Thyroid gland (tissue), 4 donors: ENCODE results near the gene SCO2. TPM values are rescaled to one million over a fixed set of nuclear protein-coding genes. Genes with fewer than 3 reads are reported as not detected.

Experiments
- DNase-seq, 2 donors: peaks; one replicate each; pipeline ENCODE4 v3.0.0-alpha.2; 2019
- H3K27ac ChIP-seq, 3 donors: fragments of 200-600 bp; sonication (generic); 1 replicate in 2 of 3; 2 replicates in 1 of 3; pipeline ENCODE4 v1.5.1; 2016 to 2019; ENCODE audit warnings: mild to moderate bottlenecking in 1 of 3, moderate library complexity in 1 of 3
- H3K27me3 ChIP-seq: fragments of 200-600 bp; sonication (generic); one replicate; pipeline ENCODE4 v1.5.1; 2019
- H3K36me3 ChIP-seq, 2 donors: fragments of 200-600 bp; sonication (generic); one replicate each; pipeline ENCODE4 v1.5.1; 2016 to 2019
- H3K4me1 ChIP-seq, 2 donors: fragments of 200-600 bp; sonication (generic); one replicate each; pipeline ENCODE4 v1.5.1; 2017 to 2019
- H3K4me3 ChIP-seq, 3 donors: fragments of 200-600 bp; sonication (generic); replicated peaks in 1 of 3; 1 replicate in 2 of 3; 2 replicates in 1 of 3; pipeline ENCODE4 v1.5.1; 2016; ENCODE audit warnings: mild to moderate bottlenecking in 1 of 3
- H3K9me3 ChIP-seq: fragments of 200-600 bp; sonication (generic); one replicate; pipeline ENCODE4 v1.5.1; 2017
- POLR2A ChIP-seq, 2 donors: fragments of 450-650 bp; IDR thresholded peaks; one replicate each; pipeline ENCODE4 v1.6.1; 2017; ENCODE audit warnings: antibody characterized with exemption in 2 of 2, mild to moderate bottlenecking in 2 of 2, moderate library complexity in 1 of 2
- WGBS, 2 donors: methylation state at CpG; one replicate each; pipeline ENCODE4 v1.1.5; 2017; 5-methylcytosine and 5-hydroxymethylcytosine counted together
- intact Hi-C: fragments of 100-400 bp; cut with DNase I; formaldehyde crosslinking; loops from one replicate; pipeline ENCODE4 v1.15.1; 2023
- total RNA-seq, 4 donors: library from RNA; depleted of rRNA; stranded (reverse); fragments of >200 nt; gene quantifications; one replicate each; pipeline ENCODE4 v1.2.3, GENCODE V29; 2016
- TF ChIP-seq, protein P1 (sequence below), 6 experiments: fragments of 200-600 bp in 3 of 6; fragments of 450-650 bp in 3 of 6; sonication (generic) in 3 of 6; IDR thresholded peaks; one replicate each; pipeline ENCODE4 v1.5.1; 2016 to 2019; ENCODE audit warnings: antibody characterized with exemption in 6 of 6, mild to moderate bottlenecking in 2 of 6, inconsistent platforms in 1 of 6, moderate library complexity in 1 of 6

Gene SCO2
- total RNA-seq, 4 donors from 2014 or later = 2.6 to 5.5 (median 2.9) TPM; not detected in 1

DNA sequence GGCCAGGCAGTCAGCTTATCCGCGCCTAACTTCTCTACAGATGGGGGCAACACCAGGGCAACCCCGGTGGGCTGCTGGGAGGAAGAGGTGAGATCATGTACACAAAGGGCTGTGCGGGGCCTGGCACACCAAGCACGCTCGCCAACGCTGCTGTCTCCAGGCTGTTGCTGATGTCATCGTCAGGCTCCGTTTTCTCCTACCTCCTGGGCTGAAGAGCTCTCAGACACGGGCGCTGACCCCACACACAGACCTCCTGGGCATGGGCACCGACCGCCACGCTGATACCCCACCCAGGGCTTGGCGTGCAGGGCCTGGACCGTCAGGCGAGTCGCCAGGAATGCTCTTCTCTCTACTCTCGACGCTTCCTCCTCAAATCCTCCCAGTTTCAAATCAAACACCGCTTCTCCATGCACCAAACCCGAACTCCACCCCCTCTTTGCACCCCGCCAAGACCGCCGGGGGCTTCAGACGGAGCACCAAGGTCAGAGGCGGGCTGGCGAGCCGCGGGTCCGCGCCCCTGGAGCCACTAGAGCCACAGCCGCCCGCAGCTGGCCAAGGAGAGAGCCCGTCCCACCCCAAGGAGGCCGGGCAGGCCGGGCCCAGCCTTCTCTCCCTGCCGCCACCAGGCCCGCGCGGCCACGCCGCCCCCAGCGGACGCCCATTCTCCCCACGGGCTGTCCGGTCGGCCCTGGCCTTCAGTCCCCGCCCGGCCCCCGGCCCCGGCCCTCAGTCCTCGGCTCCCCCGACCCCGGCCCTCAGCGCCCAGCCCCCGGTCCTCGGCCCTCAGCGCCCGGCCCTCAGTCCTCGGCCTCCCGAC lies 51.3 kb downstream of the SCO2 start:
- no peaks in the 10 kb centered on the region for H3K9me3 ChIP-seq
- no peaks in the 10 kb centered on the region for H3K27me3 ChIP-seq
- TF ChIP-seq, protein P1, sequence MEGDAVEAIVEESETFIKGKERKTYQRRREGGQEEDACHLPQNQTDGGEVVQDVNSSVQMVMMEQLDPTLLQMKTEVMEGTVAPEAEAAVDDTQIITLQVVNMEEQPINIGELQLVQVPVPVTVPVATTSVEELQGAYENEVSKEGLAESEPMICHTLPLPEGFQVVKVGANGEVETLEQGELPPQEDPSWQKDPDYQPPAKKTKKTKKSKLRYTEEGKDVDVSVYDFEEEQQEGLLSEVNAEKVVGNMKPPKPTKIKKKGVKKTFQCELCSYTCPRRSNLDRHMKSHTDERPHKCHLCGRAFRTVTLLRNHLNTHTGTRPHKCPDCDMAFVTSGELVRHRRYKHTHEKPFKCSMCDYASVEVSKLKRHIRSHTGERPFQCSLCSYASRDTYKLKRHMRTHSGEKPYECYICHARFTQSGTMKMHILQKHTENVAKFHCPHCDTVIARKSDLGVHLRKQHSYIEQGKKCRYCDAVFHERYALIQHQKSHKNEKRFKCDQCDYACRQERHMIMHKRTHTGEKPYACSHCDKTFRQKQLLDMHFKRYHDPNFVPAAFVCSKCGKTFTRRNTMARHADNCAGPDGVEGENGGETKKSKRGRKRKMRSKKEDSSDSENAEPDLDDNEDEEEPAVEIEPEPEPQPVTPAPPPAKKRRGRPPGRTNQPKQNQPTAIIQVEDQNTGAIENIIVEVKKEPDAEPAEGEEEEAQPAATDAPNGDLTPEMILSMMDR (IDR thresholded peaks at IDR 0.05) = no peak
- TF ChIP-seq POLR2A (IDR thresholded peaks at IDR 0.05) = peak in 1 of 2 donors; percentile 79
- H3K27ac ChIP-seq = peak overlapping the region; percentile 82 to 95 (median 85)
- 0 to 3% methylated on average over 20 to 44 of the region's 62 CpGs for WGBS, 2 donors
- H3K4me3 ChIP-seq = peak overlapping the region; percentile 49 to 96 (median 79)
- H3K4me1 ChIP-seq = peaks cover 48 to 58% of the 10 kb centered on the region in 2 donors
- intact Hi-C loops = no loop called here
- H3K36me3 ChIP-seq = no peaks in the 10 kb centered on the region
- peak; percentile 94 to 98 for DNase-seq

Other genes starting within 250 kb of the SCO2 start
- gene PLXNB2, start 218.0 kb downstream of the SCO2 start, total RNA-seq = 100 to 1,000 TPM; 143 to 266 (median 215) TPM
- 10 to 100 TPM in 2 of 4 donors, 1 to 10 TPM in 2; 4.3 to 14.3 (median 9.3) TPM for gene DENND6B, start 198.6 kb downstream of the SCO2 start, total RNA-seq
- 100 to 1,000 TPM in 1 of 4 donors, 10 to 100 TPM in 3; 65.7 to 103 (median 74.0) TPM for gene PPP6R2, start 182.3 kb downstream of the SCO2 start, total RNA-seq
- gene SBF1, start 50.6 kb downstream of the SCO2 start, total RNA-seq = 100 to 1,000 TPM in 3 of 4 donors, 10 to 100 TPM in 1; 80.0 to 227 (median 128) TPM
- 10 to 100 TPM in 1 of 4 donors, 1 to 10 TPM in 3; 5.2 to 23.5 (median 6.6) TPM for gene ADM2, start 44.1 kb downstream of the SCO2 start, total RNA-seq
- 10 to 100 TPM in 1 of 4 donors, 1 to 10 TPM in 3; 2.1 to 11.3 (median 4.7) TPM for gene MIOX, start 38.7 kb downstream of the SCO2 start, total RNA-seq
- 100 to 1,000 TPM in 2 of 4 donors, 10 to 100 TPM in 2; 53.2 to 117 (median 96.6) TPM for gene LMF2, start 17.9 kb downstream of the SCO2 start, total RNA-seq
- 10 to 100 TPM; 39.6 to 47.5 (median 43.1) TPM for gene NCAPH2, start 17.4 kb downstream of the SCO2 start, total RNA-seq
- gene TYMP, start 4.4 kb upstream of the SCO2 start, total RNA-seq = 10 to 100 TPM; 28.0 to 61.0 (median 33.6) TPM
- gene KLHDC7B, start 20.3 kb upstream of the SCO2 start, total RNA-seq = under 1 TPM in 1 of 4 donors, not detected in 3; 0.27 TPM
- 1 to 10 TPM in 3 of 4 donors, not detected in 1; 3.5 to 6.0 (median 4.3) TPM for gene SYCE3, start 37.3 kb upstream of the SCO2 start, total RNA-seq
- 10 to 100 TPM in 3 of 4 donors, 1 to 10 TPM in 1; 9.7 to 38.7 (median 14.9) TPM for gene CPT1B, start 52.8 kb upstream of the SCO2 start, total RNA-seq
- gene CHKB, start 57.3 kb upstream of the SCO2 start, total RNA-seq = 10 to 100 TPM; 49.1 to 96.9 (median 67.8) TPM
- gene MAPK8IP2, start 75.2 kb upstream of the SCO2 start, total RNA-seq = 1 to 10 TPM in 3 of 4 donors, under 1 TPM in 1; 0.94 to 3.3 (median 1.5) TPM
- 10 to 100 TPM; 30.9 to 73.5 (median 61.2) TPM for gene ARSA, start 102.6 kb upstream of the SCO2 start, total RNA-seq
- 10 to 100 TPM; 11.5 to 23.0 (median 17.7) TPM for gene SHANK3, start 147.2 kb upstream of the SCO2 start, total RNA-seq
- gene ACR, start 212.6 kb upstream of the SCO2 start, total RNA-seq = 1 to 10 TPM in 1 of 4 donors, under 1 TPM in 1, not detected in 2; 0.27 to 1.4 TPM